Body of pancreas (tissue), 4 donors: Measurements from ENCODE around the gene PLAAT4. TPM values are rescaled to one million over a fixed set of nuclear protein-coding genes. Genes with fewer than 3 reads are reported as not detected.

Experiments
- ATAC-seq: fragments of 150-250 bp; one replicate; pipeline ENCODE4 v1.9.1; 2016
- DNase-seq, 4 donors: peaks; one replicate each; pipeline ENCODE4 v3.0.0-alpha.2; 2019
- H3K27ac ChIP-seq, 4 donors: fragments of 200-600 bp; sonication (generic); 1 replicate in 3 of 4; 2 replicates in 1 of 4; pipeline versions ENCODE4 v1.5.1 to v1.6.1; 2016 to 2019; ENCODE audit warnings: mild to moderate bottlenecking in 1 of 4, mixed read lengths in 1 of 4, moderate library complexity in 1 of 4
- H3K27me3 ChIP-seq, 2 donors: fragments of 200-600 bp; sonication (generic); one replicate each; pipeline ENCODE4 v1.6.0; 2016; ENCODE audit warnings: mild to moderate bottlenecking in 1 of 2
- H3K36me3 ChIP-seq, 2 donors: fragments of 200-600 bp; sonication (generic); replicated peaks in 1 of 2; 2 replicates each; pipeline ENCODE4 v1.5.1; 2016; ENCODE audit warnings: low read depth in 2 of 2; ENCODE audit not compliant: insufficient read depth in 1 of 2
- H3K4me1 ChIP-seq: fragments of 200-600 bp; sonication (generic); one replicate; pipeline ENCODE4 v1.6.0; 2016
- H3K4me3 ChIP-seq, 2 donors: fragments of 200-600 bp; sonication (generic); 1 replicate in 1 of 2; 2 replicates in 1 of 2; pipeline ENCODE4 v1.5.1; 2016 to 2019
- H3K9me3 ChIP-seq, 3 donors: fragments of 200-600 bp; sonication (generic); 1 replicate in 2 of 3; 2 replicates in 1 of 3; pipeline ENCODE4 v1.5.1; 2016
- CTCF ChIP-seq, 7 experiments: fragments of 450-650 bp in 4 of 7; fragments of 200-600 bp in 3 of 7; sonication (generic) in 3 of 7; IDR thresholded peaks; one replicate each; pipeline ENCODE4 v1.5.1; 2016 to 2019; ENCODE audit warnings: antibody characterized with exemption in 7 of 7
- POLR2A ChIP-seq, 3 donors: fragments of 450-650 bp; IDR thresholded peaks; one replicate each; pipeline ENCODE4 v1.6.1; 2016; ENCODE audit warnings: antibody characterized with exemption in 3 of 3, mild to moderate bottlenecking in 2 of 3
- WGBS, 2 donors: methylation state at CpG; one replicate each; pipeline ENCODE4 v1.1.5; 2017; 5-methylcytosine and 5-hydroxymethylcytosine counted together
- intact Hi-C: fragments of 100-400 bp; cut with DNase I; formaldehyde crosslinking; loops from one replicate; pipeline ENCODE4 v1.15.1; 2023
- total RNA-seq, 2 donors: library from RNA; depleted of rRNA; stranded (reverse); fragments of >200 nt; gene quantifications; one replicate each; pipeline ENCODE4 v1.1.0, GENCODE V29; 2016

Gene PLAAT4
- total RNA-seq, 2 donors from 2014 or later = 4.0 to 14.5 TPM

DNA sequence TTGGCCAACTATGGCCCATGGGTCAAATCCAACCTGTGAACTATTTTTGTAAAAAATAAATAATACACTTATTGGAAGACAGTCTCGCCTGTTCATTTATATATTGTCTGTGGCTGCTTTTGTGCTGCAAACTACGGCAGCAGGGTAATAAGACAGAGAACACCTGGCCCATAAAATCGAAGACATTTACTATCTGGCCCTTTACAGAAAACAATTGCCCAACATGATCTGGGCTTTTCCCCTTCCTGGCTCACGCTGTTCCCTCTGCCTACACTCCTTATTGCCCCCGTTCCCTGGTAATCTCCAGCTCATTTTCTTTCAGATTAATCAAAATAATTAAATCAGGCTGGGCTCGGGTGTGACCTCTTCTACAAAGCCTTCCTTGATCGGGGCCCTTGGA lies 21.0 kb downstream of the PLAAT4 start:
- ATAC-seq (no peak), DNase-seq (no peak)
- Histone ChIP-seq H3K4me3 (no peak overlapping the region), H3K27ac (no peak overlapping the region), H3K4me1 (no peaks in the 10 kb centered on the region), H3K9me3 (no peaks in the 10 kb centered on the region), H3K36me3 (no peaks in the 10 kb centered on the region), H3K27me3 (no peaks in the 10 kb centered on the region)
- 79 to 86% methylated on average over 7 of the region's 7 CpGs for WGBS, 2 donors
- intact Hi-C loops = no loop called here
- TF ChIP-seq CTCF (IDR thresholded peaks at IDR 0.05) = no peak
- TF ChIP-seq POLR2A (IDR thresholded peaks at IDR 0.05) = no peak

DNA sequence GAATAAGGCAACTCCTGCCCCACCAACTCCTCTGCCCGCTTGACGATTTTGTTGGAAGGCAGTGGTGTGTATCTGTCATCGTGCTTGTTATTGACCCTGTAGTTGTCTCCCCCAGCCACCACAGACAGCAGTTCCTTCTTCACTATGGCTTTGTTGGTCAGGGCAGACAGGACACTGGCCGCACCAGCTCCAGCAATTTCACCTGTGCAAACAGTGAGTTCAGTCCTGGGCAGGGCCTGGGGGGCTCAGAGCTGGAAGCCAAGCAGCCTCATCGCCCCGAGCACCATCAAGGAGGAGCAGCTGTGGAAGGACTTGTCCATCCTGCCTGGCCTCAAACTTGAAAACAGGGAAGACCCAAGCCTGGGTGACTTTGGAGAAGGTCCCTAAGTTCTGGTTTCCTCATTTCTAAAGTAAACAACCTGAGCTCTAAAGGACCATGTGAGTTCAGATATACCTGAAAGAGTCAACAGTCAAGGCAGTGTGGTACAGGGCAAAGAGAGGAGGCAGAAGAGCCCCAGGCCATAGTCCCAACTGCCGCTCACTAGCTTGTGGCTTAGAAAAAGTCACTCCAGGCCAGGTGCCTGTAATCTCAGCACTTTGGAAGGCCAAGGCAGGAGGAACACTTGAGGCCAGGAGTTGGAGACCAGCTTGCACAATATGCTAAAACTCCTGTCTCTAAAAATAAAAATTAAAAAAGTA lies 22.0 kb downstream of the PLAAT4 start:
- no peaks in the 10 kb centered on the region for H3K4me1 ChIP-seq
- ATAC-seq = no peak
- DNase-seq = no peak

DNA sequence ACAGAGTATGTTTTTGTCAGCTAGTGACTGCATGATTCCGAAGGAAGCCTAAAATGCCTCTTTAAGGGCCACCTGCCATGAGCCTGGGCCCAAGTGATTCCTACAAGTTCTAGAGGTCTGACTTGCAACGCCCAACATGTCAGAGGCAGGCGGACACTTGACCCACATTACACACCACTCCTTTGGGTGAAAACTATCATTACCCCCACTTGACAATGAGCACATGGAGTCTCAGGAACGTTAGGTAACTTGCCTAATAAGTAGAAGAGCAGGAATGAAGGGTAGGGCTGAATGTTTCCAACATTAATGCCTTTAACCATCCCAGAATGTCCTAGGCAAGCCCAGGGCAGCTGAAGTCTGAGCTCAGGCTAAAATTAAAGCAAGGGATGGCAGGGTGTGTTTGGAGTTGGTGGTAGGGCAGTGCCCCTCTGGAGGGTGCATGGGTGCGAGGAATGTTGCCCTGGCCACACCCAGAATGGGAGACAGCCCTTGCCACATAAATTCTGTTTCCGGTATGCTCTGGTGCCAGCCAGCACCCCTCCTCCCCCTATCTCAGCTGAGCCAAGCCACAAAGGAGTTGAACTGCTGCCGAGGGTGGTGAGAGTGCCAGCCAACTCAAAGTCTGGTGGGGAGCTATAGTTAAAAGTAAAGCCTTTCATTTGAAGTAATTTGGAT lies 24.0 kb downstream of the PLAAT4 start:
- Histone ChIP-seq H3K4me3 (no peak overlapping the region), H3K4me1 (no peaks in the 10 kb centered on the region), H3K36me3 (no peaks in the 10 kb centered on the region), H3K27me3 (no peaks in the 10 kb centered on the region), H3K9me3 (no peaks in the 10 kb centered on the region), H3K27ac (no peak overlapping the region)
- TF ChIP-seq POLR2A (IDR thresholded peaks at IDR 0.05) (no peak), CTCF (IDR thresholded peaks at IDR 0.05) (no peak)
- peak in 2 of 4 donors; percentile 19 to 26 for DNase-seq
- intact Hi-C loops = no loop called here
- WGBS, 2 donors = 63 to 79% methylated on average over 6 to 7 of the region's 7 CpGs
- no peak for ATAC-seq

More for the DNA sequence above, 22.0 kb downstream of the PLAAT4 start:
- no peaks in the 10 kb centered on the region for H3K9me3 ChIP-seq
- H3K27ac ChIP-seq = no peak overlapping the region
- no peaks in the 10 kb centered on the region for H3K36me3 ChIP-seq
- TF ChIP-seq CTCF (IDR thresholded peaks at IDR 0.05) (no peak), POLR2A (IDR thresholded peaks at IDR 0.05) (no peak)
- no peaks in the 10 kb centered on the region for H3K27me3 ChIP-seq
- WGBS, 2 donors = 88 to 92% methylated on average over 4 to 7 of the region's 7 CpGs
- H3K4me3 ChIP-seq = no peak overlapping the region
- intact Hi-C loops = no loop called here

- no peak within 1 kb of the TSS for H3K27ac ChIP-seq
- no peak within 1 kb of the TSS for H3K4me3 ChIP-seq
- no peaks in the 10 kb centered on the region for H3K9me3 ChIP-seq
- intact Hi-C loops = no loop called here
- H3K36me3 ChIP-seq = no peaks in the 10 kb centered on the region
- TF ChIP-seq CTCF (IDR thresholded peaks at IDR 0.05) (no peak), POLR2A (IDR thresholded peaks at IDR 0.05) (no peak)
- 89 to 91% methylated on average over 13 of the region's 13 CpGs for WGBS, 2 donors
- H3K4me1 ChIP-seq = peaks cover 14% of the 10 kb centered on the region
- H3K27me3 ChIP-seq = no peaks in the 10 kb centered on the region
- no peak for ATAC-seq
- no peak for DNase-seq
Observed at GRCh38 chr11:63563201-63564055, 26.8 kb downstream of the PLAAT4 start, which contains the start of gene PLAAT2. Gene PLAAT2 (minus strand): TSS chr11:63563379. CDS start chr11:63563324, 55 bp downstream.
